HG02588 (cell line): ENCODE results near the gene ZMAT5.
A peak's percentile ranks its signal among the peaks of the same experiment; 100 is the strongest.

Experiments used
- ATAC-seq: cut with Tn5 transposase; IDR thresholded peaks from one replicate; pipeline ENCODE4 v1.9.1; 2021; ENCODE audit warnings: mild to moderate bottlenecking, moderate library complexity; ENCODE audit not compliant: unreplicated experiment

ZMAT5 gene

GRCh38 chr22:29766632-29767170 is at the start of gene ZMAT5:
ZMAT5 (minus strand) TSS chr22:29767007; CDS start chr22:29748544, 18,463 bp downstream.
- peak; percentile 85 for ATAC-seq

- ATAC-seq, result no peak
Observed at GRCh38 chr22:29816539-29816938, 49.7 kb upstream of the ZMAT5 start.

- no peak for ATAC-seq
Observed at GRCh38 chr22:29816128-29816527, 49.3 kb upstream of the ZMAT5 start.

- no peak for ATAC-seq
Observed at GRCh38 chr22:29815580-29815979, 48.8 kb upstream of the ZMAT5 start.

- no peak for ATAC-seq
Observed at GRCh38 chr22:29814003-29814402, 47.2 kb upstream of the ZMAT5 start.

GRCh38 chr22:29813563-29813962 is 46.8 kb upstream of the ZMAT5 start:
- ATAC-seq, result no peak

- no peak for ATAC-seq
Observed at GRCh38 chr22:29813126-29813525, 46.3 kb upstream of the ZMAT5 start.

GRCh38 chr22:29811377-29811776 is 44.6 kb upstream of the ZMAT5 start:
- ATAC-seq, result no peak

- ATAC-seq, result no peak
Observed at GRCh38 chr22:29810216-29810615, 43.4 kb upstream of the ZMAT5 start.

- no peak for ATAC-seq
Observed at GRCh38 chr22:29806196-29806595, 39.4 kb upstream of the ZMAT5 start.

GRCh38 chr22:29804985-29805384 is 38.2 kb upstream of the ZMAT5 start:
- no peak for ATAC-seq

GRCh38 chr22:29803190-29803589 is 36.4 kb upstream of the ZMAT5 start:
- no peak for ATAC-seq

GRCh38 chr22:29801796-29802195 is 35.0 kb upstream of the ZMAT5 start:
- ATAC-seq, result no peak

- ATAC-seq, result no peak
Observed at GRCh38 chr22:29801153-29801552, 34.3 kb upstream of the ZMAT5 start.

- no peak for ATAC-seq
Observed at GRCh38 chr22:29799217-29799680, 32.4 kb upstream of the ZMAT5 start.

GRCh38 chr22:29798801-29799200 is 32.0 kb upstream of the ZMAT5 start:
- no peak for ATAC-seq

- no peak for ATAC-seq
Observed at GRCh38 chr22:29798318-29798717, 31.5 kb upstream of the ZMAT5 start.

GRCh38 chr22:29797351-29797750 is 30.5 kb upstream of the ZMAT5 start:
- ATAC-seq, result no peak

- ATAC-seq, result no peak
Observed at GRCh38 chr22:29795663-29796062, 28.9 kb upstream of the ZMAT5 start.

- no peak for ATAC-seq
Observed at GRCh38 chr22:29793396-29793795, 26.6 kb upstream of the ZMAT5 start.

- ATAC-seq, result no peak
Observed at GRCh38 chr22:29790061-29790460, 23.3 kb upstream of the ZMAT5 start.

- ATAC-seq, result no peak
Observed at GRCh38 chr22:29788339-29789279, 21.8 kb upstream of the ZMAT5 start.
